Neural cell (in vitro differentiated cells): ENCODE results near the gene WDR77. TPM values are rescaled to one million over a fixed set of nuclear protein-coding genes. Genes with fewer than 3 reads are reported as not detected.

Experiments used
- H2AFZ ChIP-seq: fragments of 200-600, 300-800 bp; sonication (generic), shearing (Covaris generic); 2 replicates; pipeline ENCODE4 v1.6.0; 2014; ENCODE audit warnings: low read depth, mild to moderate bottlenecking, antibody characterized with exemption, low read length, moderate library complexity
- H3F3A ChIP-seq: fragments of 200-600 bp; shearing (Covaris generic); 2 replicates; pipeline ENCODE4 v1.6.1; 2016; ENCODE audit warnings: mild to moderate bottlenecking, moderate library complexity, mixed read lengths, antibody characterized with exemption, low read length; ENCODE audit not compliant: insufficient read depth, poor library complexity, severe bottlenecking
- H3K27ac ChIP-seq: fragments of 200-600, 300-800 bp; sonication (generic), shearing (Covaris generic); 2 replicates; pipeline ENCODE4 v1.5.1; 2014; ENCODE audit warnings: mild to moderate bottlenecking, low read length, moderate library complexity
- H3K27me3 ChIP-seq: fragments of 300-800, 200-600 bp; sonication (generic), shearing (Covaris generic); 2 replicates; pipeline ENCODE4 v1.6.0; 2014; ENCODE audit warnings: mild to moderate bottlenecking, low read depth, low read length, moderate library complexity; ENCODE audit not compliant: insufficient read depth
- H3K36me3 ChIP-seq: fragments of 300-800, 200-600 bp; sonication (generic), shearing (Covaris generic); 2 replicates; pipeline ENCODE4 v1.5.1; 2014; ENCODE audit warnings: mild to moderate bottlenecking, antibody characterized with exemption, low read length, moderate library complexity; ENCODE audit not compliant: insufficient read depth
- H3K4me2 ChIP-seq: fragments of 300-800, 200-600 bp; sonication (generic), shearing (Covaris generic); 2 replicates; pipeline ENCODE4 v1.6.0; 2014; ENCODE audit warnings: mild to moderate bottlenecking, low read length
- H3K4me3 ChIP-seq: fragments of 300-800, 200-600 bp; sonication (generic), shearing (Covaris generic); 2 replicates; pipeline ENCODE4 v1.5.1; 2014; ENCODE audit warnings: mild to moderate bottlenecking, low read length, moderate library complexity
- H3K79me2 ChIP-seq: fragments of 200-600 bp; shearing (Covaris generic); replicated peaks from 2 replicates; pipeline ENCODE4 v1.6.0; 2014; ENCODE audit warnings: mild to moderate bottlenecking, low read length, moderate library complexity; ENCODE audit not compliant: insufficient read depth
- H3K9ac ChIP-seq: fragments of 300-800, 200-600 bp; sonication (generic), shearing (Covaris generic); 2 replicates; pipeline ENCODE4 v1.6.1; 2016; ENCODE audit warnings: mild to moderate bottlenecking, low read length, mixed read lengths
- H3K9me2 ChIP-seq: fragments of 200-600 bp; shearing (Covaris generic); 2 replicates; pipeline ENCODE4 v1.6.1; 2016; ENCODE audit warnings: mild to moderate bottlenecking, low read length, mixed read lengths; ENCODE audit not compliant: insufficient read depth
- H3K9me3 ChIP-seq: fragments of 200-600, 300-800 bp; sonication (generic), shearing (Covaris generic); 2 replicates; pipeline ENCODE4 v1.6.1; 2016; ENCODE audit warnings: mild to moderate bottlenecking, mixed run types, low read length, moderate library complexity, mixed read lengths
- H4K20me1 ChIP-seq: fragments of 200-600 bp; shearing (Covaris generic); 2 replicates; pipeline ENCODE4 v1.6.1; 2016; ENCODE audit warnings: mild to moderate bottlenecking, mixed run types; ENCODE audit not compliant: insufficient read depth
- CTCF ChIP-seq: fragments of 450-650 bp; IDR thresholded peaks from 2 replicates; pipeline ENCODE4 v1.5.1; 2014; ENCODE audit warnings: antibody characterized with exemption, mild to moderate bottlenecking, moderate library complexity; ENCODE audit not compliant: poor library complexity, severe bottlenecking
- EP300 ChIP-seq: fragments of 450-650 bp; conservative IDR thresholded peaks from 2 replicates; pipeline ENCODE4 v1.6.1; 2014; ENCODE audit warnings: antibody characterized with exemption, mild to moderate bottlenecking, moderate library complexity; ENCODE audit not compliant: poor library complexity, severe bottlenecking
- EZH2 ChIP-seq: fragments of 200-600, 300-800 bp; shearing (Covaris generic), sonication (generic); IDR thresholded peaks from 2 replicates; pipeline ENCODE4 v1.6.1; 2014; ENCODE audit warnings: antibody characterized with exemption, low read length, borderline replicate concordance, mild to moderate bottlenecking; ENCODE audit not compliant: insufficient read depth, poor library complexity, severe bottlenecking
- MXI1 ChIP-seq: fragments of 450-650 bp; conservative IDR thresholded peaks from 2 replicates; pipeline ENCODE4 v1.6.1; 2014; ENCODE audit warnings: antibody characterized with exemption, mild to moderate bottlenecking; ENCODE audit not compliant: poor library complexity, severe bottlenecking
- POLR2AphosphoS5 ChIP-seq: IDR thresholded peaks from 2 replicates; pipeline ENCODE4 v1.6.1; 2012
- RAD21 ChIP-seq: fragments of 450-650 bp; conservative IDR thresholded peaks from 2 replicates; pipeline ENCODE4 v1.6.1; 2014; ENCODE audit warnings: antibody characterized with exemption, mild to moderate bottlenecking, moderate library complexity
- REST ChIP-seq: IDR thresholded peaks from 2 replicates; pipeline ENCODE4 v1.6.1; 2012; ENCODE audit warnings: borderline replicate concordance
- SMC3 ChIP-seq: fragments of 450-650 bp; conservative IDR thresholded peaks from 2 replicates; pipeline ENCODE4 v1.6.1; 2014; ENCODE audit warnings: antibody characterized with exemption, mild to moderate bottlenecking, moderate library complexity; ENCODE audit not compliant: poor library complexity
- TAF1 ChIP-seq: IDR thresholded peaks from 2 replicates; pipeline ENCODE4 v1.6.1; 2012; ENCODE audit warnings: low read depth
- polyA plus RNA-seq: library from polyadenylated mRNA; depleted of rRNA; stranded (reverse); fragments of >200 nt; gene quantifications from 2 replicates; pipeline ENCODE4 v1.2.3, GENCODE V29; 2014

The WDR77 gene
- polyA plus RNA-seq, 1 donor from 2014 or later, result 63.6 TPM

GRCh38 chr1:111496398-111496797, 47.3 kb upstream of the WDR77 start:
- no peaks in the 10 kb centered on the region for H3K27me3 ChIP-seq
- no peaks in the 10 kb centered on the region for H3K9me2 ChIP-seq

GRCh38 chr1:111491070-111491469, 42.0 kb upstream of the WDR77 start:
- no peak overlapping the region for H3K4me2 ChIP-seq
- no peaks in the 10 kb centered on the region for H3K9me3 ChIP-seq
- H3K27ac ChIP-seq, result no peak overlapping the region
- H3K4me3 ChIP-seq, result no peak overlapping the region
- no peaks in the 10 kb centered on the region for H3K27me3 ChIP-seq
- H4K20me1 ChIP-seq, result no peaks in the 10 kb centered on the region
- TF ChIP-seq RAD21, result no peak
- no peak for TF ChIP-seq POLR2AphosphoS5
- no peak for TF ChIP-seq EP300
- TF ChIP-seq SMC3, result no peak
- TF ChIP-seq MXI1, result no peak
- no peak for TF ChIP-seq TAF1
- TF ChIP-seq CTCF, result no peak
- no peak for TF ChIP-seq EZH2
- TF ChIP-seq REST, result no peak
- H3K9ac ChIP-seq, result no peak overlapping the region
- H2AFZ ChIP-seq, result no peak overlapping the region
- H3K36me3 ChIP-seq, result no peaks in the 10 kb centered on the region
- H3F3A ChIP-seq, result no peaks in the 10 kb centered on the region
- H3K9me2 ChIP-seq, result no peaks in the 10 kb centered on the region
- no peaks in the 10 kb centered on the region for H3K79me2 ChIP-seq

More at GRCh38 chr1:111496398-111496797, 47.3 kb upstream of the WDR77 start:
- Histone ChIP-seq H3K4me3 (no peak overlapping the region), H2AFZ (no peak overlapping the region), H4K20me1 (no peaks in the 10 kb centered on the region), H3K36me3 (no peaks in the 10 kb centered on the region), H3K9me3 (no peaks in the 10 kb centered on the region), H3K27ac (no peak overlapping the region), H3K4me2 (no peak overlapping the region), H3K9ac (no peak overlapping the region), H3F3A (no peaks in the 10 kb centered on the region), H3K79me2 (no peaks in the 10 kb centered on the region)
- TF ChIP-seq SMC3, result no peak
- no peak for TF ChIP-seq REST
- TF ChIP-seq EP300, result no peak
- no peak for TF ChIP-seq RAD21
- no peak for TF ChIP-seq TAF1
- no peak for TF ChIP-seq EZH2
